ENCODE measurements around the gene TUBA1A.

GRCh38 chr12:49208146-49208545 is 19.3 kb upstream of the TUBA1A start:
- TF ChIP-seq POLR2A (IDR thresholded peaks at IDR 0.05; ENCODE audit: low read length) (no peak), GATA1 (IDR thresholded peaks at IDR 0.05; ENCODE audit: low read depth, low read length) (no peak)
